Panc1 (cell line): ENCODE results near the gene EPN2. TPM values are rescaled to one million over a fixed set of nuclear protein-coding genes. Genes with fewer than 3 reads are reported as not detected.

Source experiments
- ATAC-seq: fragments of 200-7000 bp; cut with Tn5 transposase; 2 replicates; pipeline ENCODE4 v1.9.1; 2020; ENCODE audit warnings: mild to moderate bottlenecking, moderate library complexity
- BruUV-seq: library from RNA; stranded (reverse); fragments of 400-500 nt; replicated peaks from 2 replicates; lab custom pipeline; 2021; lab: Mats Ljungman, UMichigan
- CTCF ChIA-PET: fragments of 300-600 bp; sonication (Branson Sonifier 250); formaldehyde crosslinking; loops from one replicate; lab custom pipeline; 2022; ENCODE audit warnings: antibody characterized with exemption; lab: Charles Lee
- POLR2A ChIA-PET: fragments of 300-600 bp; sonication (Branson Sonifier 250); formaldehyde crosslinking; loops from one replicate; lab custom pipeline; 2022; ENCODE audit warnings: antibody characterized with exemption; lab: Charles Lee
- DNase-seq: peaks from one replicate; pipeline ENCODE4 v3.0.0-alpha.2; 2010; ENCODE audit warnings: low read depth, low spot score
- H3K27ac ChIP-seq: 2 replicates; pipeline ENCODE4 v1.5.1; 2011; ENCODE audit warnings: mild to moderate bottlenecking, low read length, inconsistent platforms
- H3K27me3 ChIP-seq: fragments of 200-500 bp; sonication (Bioruptor generic); 2 replicates; pipeline ENCODE4 v1.6.0; 2014; ENCODE audit warnings: low read length, inconsistent platforms; ENCODE audit not compliant: control insufficient read depth, insufficient read depth
- H3K36me3 ChIP-seq: fragments of 200-500 bp; sonication (Bioruptor generic); 2 replicates; pipeline ENCODE4 v1.5.1; 2014; ENCODE audit warnings: inconsistent platforms, mild to moderate bottlenecking, low read length, moderate library complexity; ENCODE audit not compliant: control insufficient read depth, insufficient read depth
- H3K4me1 ChIP-seq: 2 replicates; pipeline ENCODE4 v1.5.1; 2011; ENCODE audit warnings: inconsistent platforms, mild to moderate bottlenecking, low read length, moderate library complexity; ENCODE audit not compliant: control insufficient read depth, insufficient read depth
- H3K4me3 ChIP-seq, 2 experiments: 2 replicates each; pipeline ENCODE4 v1.5.1; 2011 to 2012; ENCODE audit warnings: low read depth in 2 of 2, low read length in 2 of 2, mild to moderate bottlenecking in 2 of 2, inconsistent platforms in 1 of 2, moderate library complexity in 1 of 2
- H3K9me3 ChIP-seq: fragments of 200-500 bp; sonication (Bioruptor generic); 2 replicates; pipeline ENCODE4 v1.5.1; 2014; ENCODE audit warnings: low read depth, mild to moderate bottlenecking, inconsistent platforms, low read length, moderate library complexity; ENCODE audit not compliant: control insufficient read depth, insufficient read depth
- POLR2AphosphoS5 ChIP-seq: IDR thresholded peaks from 2 replicates; pipeline ENCODE4 v1.6.1; 2012; ENCODE audit warnings: mild to moderate bottlenecking, low read depth, low read length, moderate library complexity
- SIN3A ChIP-seq: IDR thresholded peaks from 2 replicates; pipeline ENCODE4 v1.6.1; 2012; ENCODE audit warnings: low read depth, mild to moderate bottlenecking, low read length, moderate library complexity, borderline replicate concordance; ENCODE audit not compliant: insufficient read depth
- TCF7L2 ChIP-seq: IDR thresholded peaks from 2 replicates; pipeline ENCODE4 v1.6.1; 2011; ENCODE audit warnings: mild to moderate bottlenecking, low read depth, low read length, inconsistent platforms
- in situ Hi-C: cut with HindIII; loops from 2 replicates; pipeline ENCODE4 v1.10.0; 2016; ENCODE audit warnings: low sequenced_read_pairs, low pct_unique_long_range_greater_than_20kb
- intact Hi-C: fragments of 100-400 bp; cut with micrococcal nuclease; formaldehyde crosslinking; loops from one replicate; pipeline ENCODE4 v1.10.0; 2022; ENCODE audit not compliant: unreplicated experiment
- total RNA-seq: library from RNA; stranded (reverse); gene quantifications from one replicate; pipeline ENCODE4 v1.2.1, GENCODE V29; 2021; ENCODE audit not compliant: unreplicated experiment
- TF ChIP-seq, protein P1 (sequence below): fragments of 450-650 bp; IDR thresholded peaks from 2 replicates; pipeline ENCODE4 v1.5.1; 2017; ENCODE audit warnings: mild to moderate bottlenecking
- TF ChIP-seq, protein P2 (sequence below), 2 experiments: IDR thresholded peaks; 2 replicates each; pipeline ENCODE4 v1.6.1; 2011 to 2012; ENCODE audit warnings: low read depth in 2 of 2, control low read depth in 1 of 2, low read length in 1 of 2, mild to moderate bottlenecking in 1 of 2, moderate library complexity in 1 of 2; ENCODE audit not compliant: insufficient read depth in 1 of 2

EPN2 gene
- total RNA-seq, 1 experiment from 2014 or later, result 35.0 TPM

DNA sequence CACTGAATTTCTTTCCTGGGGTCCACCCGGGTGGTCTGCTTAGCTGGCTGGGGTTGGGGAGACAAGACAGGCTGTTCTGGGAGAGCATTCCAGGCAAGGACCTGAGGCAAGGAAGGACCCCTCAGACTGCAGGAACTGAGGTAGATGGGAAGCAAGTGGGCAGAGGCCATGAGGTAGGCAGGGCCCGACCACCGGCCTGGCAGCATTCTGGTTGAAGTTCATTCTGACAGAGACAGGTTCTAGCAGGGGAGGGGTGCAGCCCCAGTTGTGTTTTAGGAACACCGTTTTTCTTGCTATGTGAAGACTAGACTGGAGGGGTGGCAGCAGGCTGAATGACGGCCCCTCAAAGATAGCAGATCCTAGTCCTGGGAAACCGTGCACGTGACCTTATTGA lies 107.9 kb downstream of the EPN2 start:
- no peaks in the 10 kb centered on the region for H3K9me3 ChIP-seq
- TF ChIP-seq SIN3A (no peak), TCF7L2 (no peak), POLR2AphosphoS5 (no peak)
- TF ChIP-seq, protein P1, sequence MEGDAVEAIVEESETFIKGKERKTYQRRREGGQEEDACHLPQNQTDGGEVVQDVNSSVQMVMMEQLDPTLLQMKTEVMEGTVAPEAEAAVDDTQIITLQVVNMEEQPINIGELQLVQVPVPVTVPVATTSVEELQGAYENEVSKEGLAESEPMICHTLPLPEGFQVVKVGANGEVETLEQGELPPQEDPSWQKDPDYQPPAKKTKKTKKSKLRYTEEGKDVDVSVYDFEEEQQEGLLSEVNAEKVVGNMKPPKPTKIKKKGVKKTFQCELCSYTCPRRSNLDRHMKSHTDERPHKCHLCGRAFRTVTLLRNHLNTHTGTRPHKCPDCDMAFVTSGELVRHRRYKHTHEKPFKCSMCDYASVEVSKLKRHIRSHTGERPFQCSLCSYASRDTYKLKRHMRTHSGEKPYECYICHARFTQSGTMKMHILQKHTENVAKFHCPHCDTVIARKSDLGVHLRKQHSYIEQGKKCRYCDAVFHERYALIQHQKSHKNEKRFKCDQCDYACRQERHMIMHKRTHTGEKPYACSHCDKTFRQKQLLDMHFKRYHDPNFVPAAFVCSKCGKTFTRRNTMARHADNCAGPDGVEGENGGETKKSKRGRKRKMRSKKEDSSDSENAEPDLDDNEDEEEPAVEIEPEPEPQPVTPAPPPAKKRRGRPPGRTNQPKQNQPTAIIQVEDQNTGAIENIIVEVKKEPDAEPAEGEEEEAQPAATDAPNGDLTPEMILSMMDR, result no peak
- TF ChIP-seq, protein P2, sequence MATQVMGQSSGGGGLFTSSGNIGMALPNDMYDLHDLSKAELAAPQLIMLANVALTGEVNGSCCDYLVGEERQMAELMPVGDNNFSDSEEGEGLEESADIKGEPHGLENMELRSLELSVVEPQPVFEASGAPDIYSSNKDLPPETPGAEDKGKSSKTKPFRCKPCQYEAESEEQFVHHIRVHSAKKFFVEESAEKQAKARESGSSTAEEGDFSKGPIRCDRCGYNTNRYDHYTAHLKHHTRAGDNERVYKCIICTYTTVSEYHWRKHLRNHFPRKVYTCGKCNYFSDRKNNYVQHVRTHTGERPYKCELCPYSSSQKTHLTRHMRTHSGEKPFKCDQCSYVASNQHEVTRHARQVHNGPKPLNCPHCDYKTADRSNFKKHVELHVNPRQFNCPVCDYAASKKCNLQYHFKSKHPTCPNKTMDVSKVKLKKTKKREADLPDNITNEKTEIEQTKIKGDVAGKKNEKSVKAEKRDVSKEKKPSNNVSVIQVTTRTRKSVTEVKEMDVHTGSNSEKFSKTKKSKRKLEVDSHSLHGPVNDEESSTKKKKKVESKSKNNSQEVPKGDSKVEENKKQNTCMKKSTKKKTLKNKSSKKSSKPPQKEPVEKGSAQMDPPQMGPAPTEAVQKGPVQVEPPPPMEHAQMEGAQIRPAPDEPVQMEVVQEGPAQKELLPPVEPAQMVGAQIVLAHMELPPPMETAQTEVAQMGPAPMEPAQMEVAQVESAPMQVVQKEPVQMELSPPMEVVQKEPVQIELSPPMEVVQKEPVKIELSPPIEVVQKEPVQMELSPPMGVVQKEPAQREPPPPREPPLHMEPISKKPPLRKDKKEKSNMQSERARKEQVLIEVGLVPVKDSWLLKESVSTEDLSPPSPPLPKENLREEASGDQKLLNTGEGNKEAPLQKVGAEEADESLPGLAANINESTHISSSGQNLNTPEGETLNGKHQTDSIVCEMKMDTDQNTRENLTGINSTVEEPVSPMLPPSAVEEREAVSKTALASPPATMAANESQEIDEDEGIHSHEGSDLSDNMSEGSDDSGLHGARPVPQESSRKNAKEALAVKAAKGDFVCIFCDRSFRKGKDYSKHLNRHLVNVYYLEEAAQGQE (IDR thresholded peaks at IDR 0.05; ENCODE audit: insufficient read depth in 1 of 2, low read depth in 2 of 2, low read length in 1 of 2), result no peak
- in situ Hi-C loops, result no loop called here
- H3K4me3 ChIP-seq, result no peak overlapping the region
- peaks cover 12% of the 10 kb centered on the region for H3K4me1 ChIP-seq
- no peaks in the 10 kb centered on the region for H3K36me3 ChIP-seq
- BruUV-seq, result no TSS peak
- H3K27ac ChIP-seq, result no peak overlapping the region
- intact Hi-C loops, result no loop called here
- DNase-seq (no peak), ATAC-seq (no peak)
- no peaks in the 10 kb centered on the region for H3K27me3 ChIP-seq
- ChIA-PET POLR2A (no interaction called here), CTCF (interaction anchor here (0.5 kb wide), 1 partner anchor 68 kb away, joined by 7 read pairs; no protein-coding TSS in a partner anchor)

DNA sequence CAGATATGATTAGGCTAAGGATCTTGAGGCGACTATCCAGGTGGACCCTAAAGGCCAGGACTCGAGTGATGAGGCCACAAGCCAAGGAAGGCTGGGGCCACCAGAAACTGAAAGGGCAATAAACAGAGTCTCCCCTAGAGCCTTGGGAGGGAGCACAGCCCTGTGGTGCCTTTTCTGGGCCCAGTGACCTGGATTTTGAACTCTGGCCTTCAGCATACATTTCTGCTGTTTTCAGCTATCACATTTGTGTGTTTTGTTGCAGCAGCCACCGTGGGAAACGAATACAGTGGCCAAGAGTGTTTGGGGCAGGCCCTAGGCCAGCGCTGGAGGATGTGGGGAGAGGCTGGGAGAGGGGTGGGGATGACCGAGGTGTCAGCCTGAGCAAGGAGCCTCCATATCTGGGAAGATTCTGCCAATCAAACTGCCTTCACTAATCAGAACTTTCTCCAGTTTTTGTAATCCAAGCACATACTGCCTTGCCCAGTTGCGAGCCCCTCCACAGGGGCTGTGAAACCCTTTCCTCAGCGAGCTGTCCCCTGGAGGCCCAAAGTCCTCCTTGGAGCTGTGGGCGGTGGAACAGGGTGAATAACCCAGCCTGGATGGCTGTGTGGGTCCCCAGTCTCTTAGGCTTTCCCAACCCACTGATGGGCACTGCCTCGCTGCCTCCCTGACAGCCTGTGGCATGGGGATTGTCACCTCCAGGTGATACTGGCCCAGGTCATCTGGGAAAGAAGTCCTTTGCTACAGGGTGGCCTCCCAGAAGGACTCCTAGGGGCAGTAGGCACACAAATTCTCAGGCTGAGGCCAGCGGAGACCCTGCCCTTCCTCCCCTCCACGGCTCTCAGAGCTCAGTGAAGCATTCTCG lies 108.6 kb downstream of the EPN2 start:
- CTCF ChIA-PET, result interaction anchor here (0.5 kb wide), 1 partner anchor 69 kb away, joined by 7 read pairs; no protein-coding TSS in a partner anchor
- intact Hi-C loops, result no loop called here
- no peak for ATAC-seq

More for the DNA sequence above, 108.6 kb downstream of the EPN2 start:
- Histone ChIP-seq H3K27ac (no peak overlapping the region), H3K4me1 (peaks cover 12% of the 10 kb centered on the region), H3K9me3 (no peaks in the 10 kb centered on the region), H3K27me3 (no peaks in the 10 kb centered on the region), H3K4me3 (no peak overlapping the region), H3K36me3 (no peaks in the 10 kb centered on the region)
- DNase-seq, result no peak
- no TSS peak for BruUV-seq
- POLR2A ChIA-PET, result no interaction called here
- in situ Hi-C loops, result no loop called here
- TF ChIP-seq POLR2AphosphoS5, result no peak
- TF ChIP-seq, protein P1, result no peak
- no peak for TF ChIP-seq TCF7L2
- TF ChIP-seq, protein P2 (IDR thresholded peaks at IDR 0.05; ENCODE audit: insufficient read depth in 1 of 2, low read depth in 2 of 2, low read length in 1 of 2), result no peak
